ENCODE results near the gene ICE2. TPM values are rescaled to one million over a fixed set of nuclear protein-coding genes. Genes with fewer than 3 reads are reported as not detected.

The ICE2 gene
- total and polyA plus RNA-seq, 8 donors = 10.5 to 127 (median 31.5) TPM

DNA sequence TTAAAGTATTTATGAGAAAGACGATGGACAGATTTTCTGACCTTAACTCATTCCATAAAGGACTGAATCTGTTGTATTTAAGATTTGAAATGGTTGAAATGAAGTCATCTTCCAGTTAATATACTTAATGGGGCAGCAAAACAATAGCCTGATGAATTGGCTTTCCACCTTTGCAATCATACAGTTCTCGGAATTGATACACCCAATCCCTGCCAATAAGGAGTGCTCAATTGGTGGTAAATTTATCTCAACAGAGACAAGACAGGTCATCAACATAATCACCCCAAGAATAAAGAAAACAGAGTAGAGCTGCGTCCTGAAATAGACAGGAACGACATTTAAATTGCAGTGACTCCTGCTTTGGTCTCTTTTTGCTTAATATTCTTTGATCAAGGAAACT lies 92.3 kb downstream of the ICE2 start:
- Histone ChIP-seq H3K4me1 (peaks cover 30 to 100% (median 48%) of the 10 kb centered on the region in 4 donors), H3K9me3 (no peaks in the 10 kb centered on the region), H3K27ac (peak overlapping the region in 1 of 5 donors; percentile 42), H3K4me3 (no peak overlapping the region), H3K36me3 (peaks cover 0 to 46% (median 37%) of the 10 kb centered on the region in 4 donors), H3K27me3 (no peaks in the 10 kb centered on the region)
- WGBS, 5 donors = 58 to 82% (median 66%) methylated on average over 4 of the region's 4 CpGs
- no peak for DNase-seq
- no peak for TF ChIP-seq POLR2AphosphoS5 (IDR thresholded peaks at IDR 0.05)
- no peak for TF ChIP-seq EP300 (IDR thresholded peaks at IDR 0.05)
- TF ChIP-seq, protein P1, sequence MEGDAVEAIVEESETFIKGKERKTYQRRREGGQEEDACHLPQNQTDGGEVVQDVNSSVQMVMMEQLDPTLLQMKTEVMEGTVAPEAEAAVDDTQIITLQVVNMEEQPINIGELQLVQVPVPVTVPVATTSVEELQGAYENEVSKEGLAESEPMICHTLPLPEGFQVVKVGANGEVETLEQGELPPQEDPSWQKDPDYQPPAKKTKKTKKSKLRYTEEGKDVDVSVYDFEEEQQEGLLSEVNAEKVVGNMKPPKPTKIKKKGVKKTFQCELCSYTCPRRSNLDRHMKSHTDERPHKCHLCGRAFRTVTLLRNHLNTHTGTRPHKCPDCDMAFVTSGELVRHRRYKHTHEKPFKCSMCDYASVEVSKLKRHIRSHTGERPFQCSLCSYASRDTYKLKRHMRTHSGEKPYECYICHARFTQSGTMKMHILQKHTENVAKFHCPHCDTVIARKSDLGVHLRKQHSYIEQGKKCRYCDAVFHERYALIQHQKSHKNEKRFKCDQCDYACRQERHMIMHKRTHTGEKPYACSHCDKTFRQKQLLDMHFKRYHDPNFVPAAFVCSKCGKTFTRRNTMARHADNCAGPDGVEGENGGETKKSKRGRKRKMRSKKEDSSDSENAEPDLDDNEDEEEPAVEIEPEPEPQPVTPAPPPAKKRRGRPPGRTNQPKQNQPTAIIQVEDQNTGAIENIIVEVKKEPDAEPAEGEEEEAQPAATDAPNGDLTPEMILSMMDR (IDR thresholded peaks at IDR 0.05) = no peak
- no peak for TF ChIP-seq POLR2A (IDR thresholded peaks at IDR 0.05)
- intact Hi-C loops (cut with DNase I; ENCODE audit: low total_unique reads) = no loop called here

DNA sequence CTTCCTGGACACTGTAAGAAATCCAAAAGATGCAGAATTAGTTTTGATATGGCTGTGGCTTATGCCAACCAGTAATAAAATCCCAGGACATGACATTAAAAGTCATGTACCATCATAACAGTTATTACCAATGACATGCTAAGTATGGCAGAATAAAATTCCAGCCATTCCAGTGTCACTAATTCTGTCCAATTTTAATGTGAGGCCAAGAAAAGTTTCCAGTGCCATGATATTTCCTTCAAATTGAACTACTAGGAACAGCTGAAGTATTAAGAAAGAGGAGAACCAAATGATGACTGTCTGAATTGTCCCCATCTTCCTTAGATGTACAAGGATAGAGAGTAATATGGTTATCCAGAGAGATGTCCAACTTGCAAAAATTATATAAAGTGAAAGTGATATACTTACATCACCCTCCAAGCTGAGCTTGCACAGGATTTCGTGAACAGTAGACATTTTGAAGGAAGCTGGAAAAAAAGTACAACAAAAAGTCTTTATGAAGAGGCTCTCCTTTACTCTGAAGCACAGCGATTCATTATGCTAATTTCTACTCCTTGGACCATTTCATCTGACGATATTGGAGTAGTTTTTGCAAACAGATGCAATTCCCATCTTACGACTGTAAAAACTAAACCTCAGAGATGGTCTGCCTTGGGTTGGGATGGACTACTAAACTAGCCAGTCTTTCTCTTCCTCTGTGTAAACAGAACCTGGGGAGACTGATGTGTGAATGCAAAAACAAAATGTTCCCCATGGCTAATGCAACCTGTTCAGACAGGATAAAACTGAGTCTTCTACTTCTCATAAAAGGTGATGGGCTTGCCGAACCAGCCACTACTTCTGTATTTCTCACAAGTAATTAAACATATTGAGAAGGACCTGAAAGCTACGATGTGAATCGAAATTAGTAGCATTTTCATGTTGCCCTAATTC lies 93.1 kb downstream of the ICE2 start:
- Histone ChIP-seq H3K27ac (peak overlapping the region in 2 of 5 donors; percentile 4 to 42), H3K9me3 (no peaks in the 10 kb centered on the region), H3K27me3 (no peaks in the 10 kb centered on the region), H3K4me3 (no peak overlapping the region), H3K36me3 (peaks cover 3 to 53% (median 44%) of the 10 kb centered on the region in 4 donors), H3K4me1 (peaks cover 23 to 93% (median 41%) of the 10 kb centered on the region in 4 donors)
- no peak for TF ChIP-seq POLR2A (IDR thresholded peaks at IDR 0.05)
- TF ChIP-seq, protein P1 (IDR thresholded peaks at IDR 0.05) = no peak
- no peak for TF ChIP-seq EP300 (IDR thresholded peaks at IDR 0.05)
- TF ChIP-seq POLR2AphosphoS5 (IDR thresholded peaks at IDR 0.05) = no peak
- no peak for DNase-seq
- 85 to 92% (median 91%) methylated on average over 7 of the region's 7 CpGs for WGBS, 5 donors
- intact Hi-C loops (cut with DNase I; ENCODE audit: low total_unique reads) = no loop called here

DNA sequence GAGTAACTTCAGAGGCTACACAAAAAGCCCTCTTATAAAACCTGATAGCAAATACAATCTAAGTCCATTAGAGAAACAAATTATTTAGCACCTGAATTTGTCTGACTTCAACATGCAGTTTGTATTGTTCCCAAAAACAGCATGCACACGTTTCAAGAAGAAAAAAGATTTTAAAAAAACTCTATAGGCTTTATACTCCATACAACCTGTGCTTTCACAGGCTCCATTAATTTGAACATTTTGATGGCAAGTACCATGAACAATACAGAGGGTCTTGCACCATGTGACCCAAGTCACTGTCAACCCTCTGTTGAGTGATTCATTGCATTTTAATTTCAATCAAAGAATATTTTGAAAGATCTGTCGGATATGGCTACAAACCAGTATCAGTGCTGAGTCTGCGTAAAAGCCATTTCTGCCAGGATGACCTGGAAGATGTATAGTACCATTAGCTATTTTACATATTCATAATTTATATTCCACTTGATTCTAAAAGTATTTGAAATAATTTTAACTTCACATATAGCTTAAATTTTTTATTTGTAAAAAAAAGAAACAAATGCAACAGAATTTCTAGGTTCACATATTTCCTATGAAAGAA lies 94.3 kb downstream of the ICE2 start:
- Histone ChIP-seq H3K9me3 (no peaks in the 10 kb centered on the region), H3K36me3 (peaks cover 13 to 64% (median 54%) of the 10 kb centered on the region in 4 donors), H3K4me3 (no peak overlapping the region), H3K4me1 (peaks cover 13 to 87% (median 31%) of the 10 kb centered on the region in 4 donors), H3K27ac (no peak overlapping the region), H3K27me3 (no peaks in the 10 kb centered on the region)
- TF ChIP-seq POLR2A (IDR thresholded peaks at IDR 0.05) = no peak
- no peak for TF ChIP-seq POLR2AphosphoS5 (IDR thresholded peaks at IDR 0.05)
- intact Hi-C loops (cut with DNase I; ENCODE audit: low total_unique reads) = no loop called here
- DNase-seq = no peak
- 74 to 84% (median 83%) methylated on average over 3 of the region's 3 CpGs for WGBS, 5 donors

DNA sequence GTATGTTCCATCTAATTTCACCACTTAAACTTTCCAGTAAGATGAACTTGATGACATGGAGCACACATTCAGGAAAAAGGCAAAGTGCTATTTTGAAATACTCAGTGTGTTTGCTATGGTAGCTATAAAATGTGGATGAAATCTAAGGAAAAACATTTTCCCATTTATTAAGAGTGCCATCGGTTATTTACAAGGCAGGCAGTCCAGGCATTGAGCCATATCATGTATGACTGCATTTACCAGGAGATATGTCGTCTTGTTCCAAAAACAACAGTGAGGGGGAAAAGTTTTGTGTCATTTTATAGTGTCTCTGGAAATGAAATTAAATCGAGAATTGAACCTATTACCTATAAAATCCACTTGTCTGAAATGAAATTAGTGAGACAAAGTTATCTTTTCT lies 94.9 kb downstream of the ICE2 start:
- peaks cover 13 to 69% (median 59%) of the 10 kb centered on the region in 4 donors for H3K36me3 ChIP-seq
- H3K4me3 ChIP-seq = no peak overlapping the region
- no peaks in the 10 kb centered on the region for H3K9me3 ChIP-seq
- peaks cover 7 to 87% (median 27%) of the 10 kb centered on the region in 4 donors for H3K4me1 ChIP-seq
- intact Hi-C loops (cut with DNase I; ENCODE audit: low total_unique reads) = no loop called here
- no peak overlapping the region for H3K27ac ChIP-seq
- 31 to 62% (median 41%) methylated on average over 3 of the region's 3 CpGs for WGBS, 5 donors
- TF ChIP-seq, protein P1 (IDR thresholded peaks at IDR 0.05) = no peak
- H3K27me3 ChIP-seq = no peaks in the 10 kb centered on the region
- DNase-seq = no peak

Measured in stomach (tissue), 9 donors.